ENCODE measurements around the gene MIGA1.

DNA sequence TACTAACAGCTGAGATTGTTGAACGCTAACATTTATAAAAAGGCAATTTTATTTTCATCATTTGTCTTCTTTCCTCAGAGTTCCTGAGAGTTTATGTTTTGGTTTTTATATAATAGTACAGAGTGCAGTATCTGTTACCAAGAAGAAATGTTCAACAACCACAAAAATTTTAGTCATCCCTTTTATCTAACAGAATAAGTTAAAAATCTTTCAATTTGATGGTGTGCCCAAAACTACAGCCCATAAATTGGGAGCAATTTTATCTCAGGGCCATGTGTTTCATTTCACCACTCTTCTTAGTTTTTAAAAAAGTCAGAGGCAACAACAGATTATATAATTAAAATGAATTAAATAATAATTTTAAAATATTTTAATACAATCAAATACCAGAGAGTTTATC lies 146.1 kb downstream of the MIGA1 start:
- TF ChIP-seq, protein P1, sequence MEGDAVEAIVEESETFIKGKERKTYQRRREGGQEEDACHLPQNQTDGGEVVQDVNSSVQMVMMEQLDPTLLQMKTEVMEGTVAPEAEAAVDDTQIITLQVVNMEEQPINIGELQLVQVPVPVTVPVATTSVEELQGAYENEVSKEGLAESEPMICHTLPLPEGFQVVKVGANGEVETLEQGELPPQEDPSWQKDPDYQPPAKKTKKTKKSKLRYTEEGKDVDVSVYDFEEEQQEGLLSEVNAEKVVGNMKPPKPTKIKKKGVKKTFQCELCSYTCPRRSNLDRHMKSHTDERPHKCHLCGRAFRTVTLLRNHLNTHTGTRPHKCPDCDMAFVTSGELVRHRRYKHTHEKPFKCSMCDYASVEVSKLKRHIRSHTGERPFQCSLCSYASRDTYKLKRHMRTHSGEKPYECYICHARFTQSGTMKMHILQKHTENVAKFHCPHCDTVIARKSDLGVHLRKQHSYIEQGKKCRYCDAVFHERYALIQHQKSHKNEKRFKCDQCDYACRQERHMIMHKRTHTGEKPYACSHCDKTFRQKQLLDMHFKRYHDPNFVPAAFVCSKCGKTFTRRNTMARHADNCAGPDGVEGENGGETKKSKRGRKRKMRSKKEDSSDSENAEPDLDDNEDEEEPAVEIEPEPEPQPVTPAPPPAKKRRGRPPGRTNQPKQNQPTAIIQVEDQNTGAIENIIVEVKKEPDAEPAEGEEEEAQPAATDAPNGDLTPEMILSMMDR (IDR thresholded peaks at IDR 0.05): no peak
- no peak for TF ChIP-seq POLR2A (IDR thresholded peaks at IDR 0.05)

Data from esophagus squamous epithelium (tissue), 4 donors.